HG03571 (cell line): ENCODE measurements around the gene C11orf71.

ENCODE experiments used
- ATAC-seq: cut with Tn5 transposase; IDR thresholded peaks from one replicate; pipeline ENCODE4 v1.9.1; 2021; ENCODE audit not compliant: unreplicated experiment

C11orf71 gene

GRCh38 chr11:114359342-114359741 is 41.0 kb downstream of the C11orf71 start:
- ATAC-seq: no peak

GRCh38 chr11:114358716-114359115 is 41.6 kb downstream of the C11orf71 start:
- ATAC-seq: no peak

- no peak for ATAC-seq
Measured at GRCh38 chr11:114354076-114354475, 46.2 kb downstream of the C11orf71 start.

GRCh38 chr11:114353443-114353842 is 46.9 kb downstream of the C11orf71 start:
- no peak for ATAC-seq

- no peak for ATAC-seq
Measured at GRCh38 chr11:114350022-114350421, 50.3 kb downstream of the C11orf71 start.
